HEK293T (cell line): ENCODE results near the gene DNER.

Source experiments
- ELF4 ChIP-seq: fragments of 450-650 bp; IDR thresholded peaks from 2 replicates; pipeline ENCODE4 v1.6.1; 2017; ENCODE audit warnings: antibody characterized with exemption
- FOXA1 ChIP-seq: fragments of 450-650 bp; IDR thresholded peaks from 2 replicates; pipeline ENCODE4 v1.6.1; 2016; ENCODE audit warnings: mild to moderate bottlenecking
- L3MBTL2 ChIP-seq: fragments of 450-650 bp; conservative IDR thresholded peaks from 2 replicates; pipeline ENCODE4 v1.6.1; 2016; ENCODE audit warnings: mild to moderate bottlenecking
- TF ChIP-seq, protein P1 (sequence below): fragments of 450-650 bp; IDR thresholded peaks from 2 replicates; pipeline ENCODE4 v1.6.1; 2016

DNA sequence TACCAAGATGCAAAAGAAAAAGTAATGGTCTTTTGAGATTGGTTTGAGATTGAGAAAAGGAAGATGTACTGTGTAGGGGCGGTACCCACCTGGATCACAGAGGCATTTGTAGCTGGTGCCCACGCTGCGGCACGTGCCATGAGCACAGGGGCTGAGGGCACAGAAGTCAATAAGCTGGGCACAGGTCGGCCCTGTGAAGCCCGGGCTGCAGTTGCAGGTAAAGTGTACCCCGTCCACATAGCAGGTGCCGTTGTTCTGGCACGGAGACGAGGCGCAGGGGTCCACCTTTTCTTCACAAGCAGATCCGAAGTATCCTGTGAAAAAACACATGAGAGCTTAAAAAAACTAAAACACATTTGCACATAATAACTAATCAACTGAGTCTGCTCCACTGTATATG, 267.1 kb downstream of the DNER start:
- no peak for TF ChIP-seq FOXA1
- no peak for TF ChIP-seq L3MBTL2
- TF ChIP-seq, protein P1, sequence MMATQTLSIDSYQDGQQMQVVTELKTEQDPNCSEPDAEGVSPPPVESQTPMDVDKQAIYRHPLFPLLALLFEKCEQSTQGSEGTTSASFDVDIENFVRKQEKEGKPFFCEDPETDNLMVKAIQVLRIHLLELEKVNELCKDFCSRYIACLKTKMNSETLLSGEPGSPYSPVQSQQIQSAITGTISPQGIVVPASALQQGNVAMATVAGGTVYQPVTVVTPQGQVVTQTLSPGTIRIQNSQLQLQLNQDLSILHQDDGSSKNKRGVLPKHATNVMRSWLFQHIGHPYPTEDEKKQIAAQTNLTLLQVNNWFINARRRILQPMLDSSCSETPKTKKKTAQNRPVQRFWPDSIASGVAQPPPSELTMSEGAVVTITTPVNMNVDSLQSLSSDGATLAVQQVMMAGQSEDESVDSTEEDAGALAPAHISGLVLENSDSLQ, result no peak
- TF ChIP-seq ELF4, result no peak
